NCI-H146 treated with DMSO at 0.1 percent for 48 hours (cell line): ENCODE results near the gene PCBD1.
A peak's percentile ranks its signal among the peaks of the same experiment; 100 is the strongest.
"Not testable (repeated sequence)": the region's sequence is repeated elsewhere in the genome, so short reads cannot be mapped to it uniquely, and the experiment has no call there.

ENCODE experiments used
- DNase-seq: peaks from one replicate; lab custom pipeline; 2025; ENCODE audit not compliant: unreplicated experiment; lab: John Stamatoyannopoulos, UW

PCBD1 gene

DNA sequence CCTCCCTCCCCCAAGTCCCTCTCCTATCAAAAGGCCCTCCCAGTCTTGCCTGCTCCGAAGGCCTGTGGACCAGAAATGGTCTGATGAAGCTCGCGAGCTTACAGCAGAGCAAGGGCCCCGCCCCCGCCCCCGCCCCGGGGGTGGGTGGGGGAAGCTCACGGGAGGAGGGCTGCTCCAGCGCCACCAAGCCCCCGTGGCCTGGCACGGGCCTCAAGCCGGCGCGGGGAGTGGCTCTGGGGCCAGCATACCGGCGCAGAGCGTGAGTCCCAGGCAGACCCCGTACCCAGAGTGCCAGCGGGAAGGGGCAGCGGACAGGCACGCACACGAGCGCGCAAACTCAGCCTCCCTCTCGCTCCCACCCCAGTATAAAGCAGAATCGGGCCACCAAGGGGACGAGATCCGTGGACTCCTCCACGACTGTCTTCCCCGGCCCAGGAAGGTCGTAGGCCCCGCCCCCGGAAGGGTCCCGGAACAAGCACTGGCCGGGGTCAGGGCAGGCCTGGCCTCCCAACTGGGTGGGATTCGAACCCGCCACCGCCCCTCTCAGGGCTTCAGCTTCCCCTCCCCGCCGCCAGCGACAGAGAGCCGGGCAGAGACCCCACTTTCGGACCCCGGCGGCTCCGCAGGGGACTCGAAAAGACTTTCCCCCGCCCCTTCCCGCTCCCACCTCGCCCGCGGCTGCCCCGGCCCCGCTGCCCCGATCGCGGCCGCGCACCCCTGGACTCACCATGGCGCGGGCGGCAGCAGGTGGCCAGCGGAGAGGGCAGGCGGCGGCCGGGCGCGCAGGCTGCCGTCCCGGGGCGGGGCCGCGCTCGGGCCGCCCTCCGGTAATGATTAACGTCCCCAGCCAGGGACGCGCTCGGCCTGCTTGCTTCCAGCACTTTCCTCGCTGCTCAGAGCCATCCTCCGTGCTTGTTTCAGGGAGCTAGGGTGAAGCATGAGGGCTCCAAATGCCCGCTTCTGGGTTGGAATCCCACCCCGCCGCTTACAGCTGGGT lies at the start of gene PCBD1:
Gene PCBD1 (minus strand): TSS at position 762 of the 997 bp plus-strand sequence. CDS start 32 bp downstream, at position 730.
- DNase-seq = peak; percentile 56

DNA sequence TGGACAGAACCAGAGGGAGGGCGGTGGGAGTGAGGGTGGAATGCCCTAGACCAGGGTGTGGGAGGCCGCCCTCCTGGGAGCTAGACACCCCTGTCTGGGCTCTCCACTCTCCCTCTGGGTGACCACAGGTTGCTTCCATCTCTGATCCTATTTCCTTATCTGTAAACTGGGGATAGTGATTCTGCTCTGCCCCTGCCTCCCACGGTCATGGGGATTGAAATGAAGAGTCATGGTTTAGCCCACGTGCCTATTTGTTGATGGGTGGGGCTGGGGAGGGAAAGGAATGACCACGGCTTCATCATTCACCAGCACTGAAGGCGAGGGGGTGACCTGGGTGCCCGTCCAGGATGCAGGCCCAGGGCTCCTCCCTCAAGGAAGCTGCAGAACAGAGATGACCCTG lies 49.3 kb upstream of the PCBD1 start:
- DNase-seq = no peak

DNA sequence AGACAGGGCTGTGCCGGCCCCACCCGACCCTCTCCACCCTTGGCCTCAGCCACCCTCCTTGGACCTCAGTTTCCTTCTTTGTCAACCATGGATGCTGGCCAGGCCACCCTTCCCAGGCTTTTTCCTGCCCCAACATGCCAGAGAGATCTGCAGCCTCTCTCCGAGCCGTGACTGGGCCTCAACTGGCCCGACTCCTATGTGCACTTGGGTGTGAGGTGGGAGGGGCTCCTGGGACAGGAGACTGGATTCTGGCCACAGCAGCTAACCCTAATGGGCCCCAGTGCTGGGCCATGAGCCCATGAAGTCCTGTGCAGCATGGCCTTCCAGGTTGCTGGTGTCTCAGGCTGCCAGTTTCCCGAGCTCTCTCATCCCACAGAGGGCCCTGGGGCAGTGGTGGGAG lies 47.7 kb upstream of the PCBD1 start:
- no peak for DNase-seq

DNA sequence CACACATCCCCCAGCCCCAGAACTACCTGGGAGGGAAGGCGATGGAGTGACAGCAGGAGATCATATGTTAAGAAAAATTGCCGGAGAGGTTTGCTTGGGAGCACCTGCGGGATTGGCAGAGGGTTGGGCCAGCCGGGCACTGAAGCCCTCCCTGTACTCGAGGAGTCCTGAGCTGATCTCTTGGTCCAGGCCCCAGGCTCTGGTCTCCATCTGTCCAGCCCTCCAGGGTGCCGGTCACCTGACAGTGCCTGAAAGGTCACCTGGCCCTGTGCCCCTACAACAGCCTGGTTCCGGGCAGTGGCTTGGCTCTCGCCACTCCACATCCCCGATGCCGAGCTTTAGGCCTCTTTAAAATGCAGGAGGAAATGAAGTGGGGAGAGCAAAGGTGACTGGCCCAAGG lies 47.3 kb upstream of the PCBD1 start:
- DNase-seq = no peak

DNA sequence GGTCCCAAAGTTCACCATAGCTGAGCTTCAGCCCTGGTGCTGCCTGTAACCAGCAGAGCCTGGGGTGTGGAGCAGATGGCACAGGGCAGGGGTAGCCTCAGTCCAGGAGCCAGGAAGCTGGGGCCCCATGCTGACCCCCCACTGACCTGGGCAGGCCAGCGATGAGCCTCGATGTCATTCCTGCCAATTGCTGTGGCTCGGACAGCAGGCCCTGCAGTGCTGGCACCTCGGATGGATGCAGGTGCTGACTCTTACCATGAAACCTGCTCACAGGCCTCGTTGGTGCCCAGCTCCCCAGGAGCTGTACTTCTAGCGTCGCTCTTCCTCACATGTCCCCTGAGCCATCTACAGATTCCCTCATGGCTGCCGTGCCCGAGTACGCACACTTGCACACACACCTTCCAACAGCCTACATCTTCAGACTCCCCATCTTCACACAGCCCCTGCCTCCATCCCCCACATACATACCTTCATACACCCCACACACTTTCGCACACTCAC lies 46.8 kb upstream of the PCBD1 start:
- no peak for DNase-seq

DNA sequence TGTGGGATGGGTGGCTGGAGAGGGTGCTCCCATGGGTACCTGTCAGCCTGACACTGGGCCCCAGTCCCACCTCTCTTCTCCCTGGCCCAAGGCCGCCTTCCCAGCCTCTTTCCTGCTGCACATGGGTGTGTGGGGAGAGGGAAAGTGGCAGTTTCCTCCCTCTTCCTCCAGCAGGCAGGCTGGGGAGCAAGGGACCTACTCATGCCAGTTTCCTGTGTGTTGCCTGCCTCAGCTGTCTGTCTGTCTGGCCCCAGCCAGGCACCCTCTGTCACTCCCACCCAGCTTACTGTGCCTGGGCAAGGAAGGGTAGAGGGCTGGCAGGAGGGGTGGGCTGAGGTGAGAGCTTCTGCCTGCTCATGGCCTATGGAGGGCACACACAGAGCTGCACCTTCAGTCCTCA lies 46.3 kb upstream of the PCBD1 start:
- DNase-seq = no peak

DNA sequence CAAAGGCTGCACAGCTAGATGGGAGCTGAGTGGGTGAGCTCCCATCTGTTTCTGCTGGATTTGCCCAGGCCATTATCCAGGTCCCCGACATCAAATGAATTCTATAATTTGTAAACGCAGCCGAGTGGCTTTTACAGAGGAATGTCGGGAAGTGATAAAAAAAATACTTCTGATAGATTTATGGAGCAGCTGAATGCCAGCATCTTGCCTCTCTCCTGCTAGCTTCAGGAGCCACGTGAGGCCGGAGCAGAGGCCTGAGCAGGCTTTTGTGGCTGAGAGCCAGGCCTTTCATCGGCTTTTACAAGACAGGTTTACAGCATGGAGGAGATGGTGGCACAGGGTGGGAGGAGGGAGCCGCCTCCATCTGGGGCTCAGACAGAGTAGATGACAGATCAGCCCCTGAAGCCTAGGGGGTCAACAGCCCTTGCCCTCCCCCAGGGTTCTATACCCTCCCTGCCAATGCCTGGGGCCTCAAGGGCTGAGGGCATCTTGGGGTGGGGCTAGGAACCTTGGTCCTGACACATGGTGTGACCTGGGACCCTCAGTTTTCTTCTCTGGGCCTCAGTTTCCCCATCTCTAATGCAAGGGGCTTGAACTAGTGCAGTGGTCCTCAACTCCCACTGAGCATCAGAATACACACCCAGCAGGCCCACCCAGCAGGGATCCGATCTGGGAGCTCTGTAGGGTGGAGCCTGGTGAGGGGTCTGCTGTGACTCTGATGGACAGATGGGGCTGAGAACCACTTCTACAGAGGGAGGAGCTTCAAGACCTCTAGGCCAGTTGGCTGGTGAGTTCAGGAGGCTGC lies 44.2 kb upstream of the PCBD1 start:
- no peak for DNase-seq

DNA sequence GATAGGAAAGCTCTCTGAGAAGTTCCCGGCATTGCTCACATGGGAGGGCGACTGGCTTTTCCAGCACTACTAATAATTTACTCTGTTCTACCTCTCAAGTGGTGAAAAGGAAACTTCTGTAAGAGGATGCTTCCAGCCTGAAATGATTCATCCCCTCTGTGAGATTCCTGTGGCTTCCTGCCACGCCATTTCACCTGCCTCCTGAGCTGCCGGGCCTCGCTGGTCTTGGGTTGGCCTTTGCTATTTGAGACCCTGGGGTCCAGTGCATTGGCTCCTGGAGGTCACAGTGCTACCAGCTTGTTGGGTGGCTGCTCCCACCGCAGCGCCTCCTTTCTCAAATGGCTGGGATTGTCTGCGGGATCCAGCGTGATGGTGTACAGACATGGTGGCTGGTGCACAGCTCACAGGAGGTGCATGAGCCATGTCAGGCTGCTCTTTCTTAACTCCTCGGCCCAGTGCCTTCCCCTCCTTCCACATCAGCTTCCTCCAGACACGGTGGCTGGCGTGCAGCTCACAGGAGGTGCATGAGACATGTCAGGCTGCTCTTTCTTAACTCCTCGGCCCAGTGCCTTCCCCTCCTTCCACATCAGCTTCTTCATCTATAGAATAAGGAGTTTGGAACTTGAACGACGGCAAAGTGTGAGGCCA lies 42.9 kb upstream of the PCBD1 start:
- DNase-seq = no peak

DNA sequence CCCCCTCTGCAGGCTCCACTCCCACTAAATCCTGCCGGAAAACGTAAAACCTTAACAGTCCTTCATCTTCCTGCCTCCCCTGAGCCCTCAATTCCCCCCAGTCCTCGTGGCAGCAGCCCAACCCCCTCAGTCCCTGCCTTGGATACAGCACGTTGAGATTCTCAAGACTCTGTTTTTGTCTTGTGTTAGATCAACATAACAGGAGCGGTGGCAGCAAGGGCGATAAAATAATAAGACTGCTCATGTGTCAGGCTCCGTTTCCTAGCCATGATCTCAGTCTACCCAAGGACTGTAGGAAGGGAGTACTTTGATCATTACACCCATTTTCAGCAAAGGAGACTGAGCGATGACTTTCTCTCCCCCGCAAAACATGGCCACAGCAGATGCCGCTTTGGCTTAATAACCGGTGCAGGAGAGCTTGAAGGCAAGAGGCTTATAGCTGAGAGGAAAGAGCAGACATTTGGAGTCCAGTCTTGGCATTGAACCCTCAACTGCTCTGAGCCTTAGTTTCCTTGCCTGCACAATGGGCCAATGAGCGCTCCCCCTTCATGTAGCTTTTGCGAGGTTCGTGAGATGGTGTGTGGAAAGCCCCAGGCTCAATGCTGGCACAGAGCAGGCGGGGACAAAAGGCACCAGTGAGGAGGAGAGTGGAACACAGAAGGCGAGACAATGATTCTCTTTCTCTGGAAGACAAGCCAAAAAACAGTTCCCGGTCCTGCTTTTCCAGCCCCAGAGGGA lies 42.1 kb upstream of the PCBD1 start:
- no peak for DNase-seq

DNA sequence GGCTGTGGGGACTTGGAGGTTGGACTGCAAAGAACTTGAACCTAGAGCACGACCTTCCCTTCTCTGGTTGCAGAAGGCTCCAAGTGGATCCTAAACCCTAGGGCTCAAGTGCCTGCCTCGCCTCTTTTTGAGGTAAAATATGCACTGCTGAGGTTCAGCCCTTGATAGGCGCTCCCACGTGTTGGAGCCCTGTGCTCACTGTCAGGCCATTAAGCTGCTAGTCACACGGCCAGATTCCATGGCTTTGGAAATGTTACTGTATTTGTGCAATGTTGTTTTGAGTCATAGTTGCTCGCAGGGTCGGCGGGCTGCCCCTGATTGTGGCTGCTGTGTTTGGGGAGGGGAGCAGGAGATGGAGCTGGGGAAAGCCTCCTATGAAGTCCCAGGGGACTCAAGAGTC lies 39.8 kb upstream of the PCBD1 start:
- no peak for DNase-seq

DNA sequence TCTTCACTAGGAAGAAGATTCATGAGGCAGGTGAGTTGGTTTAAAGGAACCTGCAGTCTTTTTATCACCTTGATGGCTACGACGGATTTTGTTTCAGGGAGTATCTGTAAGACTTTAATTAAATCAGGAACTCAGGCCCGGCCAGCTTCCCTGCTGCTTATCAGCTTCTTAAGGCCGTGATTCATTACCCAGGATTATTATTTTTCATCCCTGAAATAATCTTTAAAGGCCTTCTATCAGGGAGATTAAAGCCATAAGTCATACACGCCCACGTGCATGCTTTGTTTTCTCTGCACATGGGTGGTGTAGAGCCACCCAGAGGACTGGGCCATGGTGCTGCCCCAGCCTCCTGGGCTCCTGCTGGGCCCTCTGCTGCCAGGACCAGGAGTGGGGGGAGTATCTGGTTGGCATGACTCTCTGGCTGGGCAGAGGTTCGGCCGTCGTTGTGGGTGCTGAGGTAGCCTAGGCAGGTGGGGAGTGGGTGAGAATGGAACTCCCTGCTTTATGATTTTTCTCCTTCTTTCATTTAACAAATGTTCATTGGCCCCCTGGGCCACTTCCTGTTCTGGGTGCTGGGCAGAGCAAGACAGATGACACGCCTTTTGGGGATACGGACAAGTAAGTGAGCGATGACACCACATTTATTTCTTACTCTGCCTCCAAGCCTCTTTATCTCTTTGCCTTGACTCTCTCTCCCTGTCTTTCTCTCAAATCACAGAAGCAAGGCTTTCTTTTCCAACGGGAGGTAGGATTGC lies 39.0 kb upstream of the PCBD1 start:
- DNase-seq = no peak

DNA sequence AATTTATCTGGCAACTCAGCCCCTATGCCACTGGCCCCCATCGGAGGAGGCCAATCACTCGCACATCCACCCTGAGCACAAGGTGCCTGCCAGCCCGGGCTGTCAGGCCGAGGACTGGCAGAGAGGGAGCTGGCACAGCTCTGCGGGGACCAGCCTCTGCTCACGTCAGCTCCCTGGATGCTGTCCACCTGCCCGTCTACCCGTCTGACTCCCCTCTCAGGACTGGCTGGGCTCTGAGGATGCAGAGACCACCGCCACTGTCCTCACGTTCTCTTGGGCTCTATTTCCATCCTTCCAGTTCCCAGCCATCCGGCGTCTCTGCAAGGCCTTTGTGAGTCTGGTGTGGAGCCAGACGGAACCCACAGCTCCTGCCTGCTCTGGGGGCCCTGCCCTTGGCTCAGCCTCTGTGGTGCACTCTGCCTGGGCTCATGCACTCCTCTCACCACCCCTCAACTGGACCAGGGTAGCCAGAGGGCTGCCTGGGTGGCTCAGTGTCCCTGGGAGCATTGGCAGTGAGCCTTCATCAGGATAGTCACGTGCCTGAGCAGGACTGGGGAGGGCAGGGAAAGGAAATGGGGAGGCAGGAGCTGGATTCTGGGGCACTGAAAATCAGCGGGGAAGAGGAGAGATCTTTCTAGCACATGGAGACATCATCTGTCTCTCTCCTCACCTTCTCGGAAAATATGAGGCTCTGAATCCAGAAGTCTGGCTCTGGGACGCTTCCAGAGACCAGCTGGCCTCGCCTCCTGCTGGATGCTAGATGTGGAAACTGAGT lies 38.0 kb upstream of the PCBD1 start:
- DNase-seq = no peak

DNA sequence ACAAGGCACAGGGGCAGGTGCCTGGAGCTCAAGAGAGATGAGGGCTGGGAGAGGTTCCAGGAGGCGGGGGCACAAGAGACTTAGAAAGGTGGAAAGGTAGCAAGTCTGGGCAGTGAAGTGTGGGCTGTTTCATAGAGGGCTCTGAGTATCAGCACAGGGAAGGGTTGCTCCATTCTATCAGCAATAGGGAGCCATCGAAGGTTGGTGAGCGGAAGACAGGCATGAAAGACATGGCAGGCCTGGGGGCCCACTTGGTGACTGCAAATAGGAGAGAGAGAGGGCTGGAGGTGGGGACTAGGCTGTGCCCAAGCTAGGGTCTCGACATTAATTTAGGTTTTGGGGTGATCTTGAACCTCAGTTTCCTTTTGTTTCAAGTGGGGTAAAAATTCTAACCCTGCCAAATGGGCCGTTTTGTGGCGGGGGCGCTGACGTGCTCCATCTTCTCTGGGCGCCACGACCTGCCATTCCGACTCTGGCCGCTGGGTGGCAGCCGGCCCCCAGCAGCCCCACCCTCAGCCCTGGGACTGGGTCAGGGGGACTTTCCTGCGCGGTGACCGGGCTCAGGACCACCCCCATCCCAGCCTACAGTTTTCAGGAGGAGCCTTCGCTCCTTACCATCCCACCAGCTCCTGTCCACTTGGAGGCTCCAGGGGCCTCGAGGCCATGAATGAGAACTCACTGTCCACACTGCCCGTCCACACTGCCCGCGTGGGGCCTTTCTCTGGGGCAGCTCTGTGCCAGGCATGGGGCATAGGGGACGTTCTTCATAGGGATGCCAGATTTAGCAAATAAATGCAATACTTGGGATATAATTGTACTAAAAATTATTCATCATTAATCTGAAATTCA lies 37.2 kb upstream of the PCBD1 start:
- DNase-seq = peak; percentile 4

DNA sequence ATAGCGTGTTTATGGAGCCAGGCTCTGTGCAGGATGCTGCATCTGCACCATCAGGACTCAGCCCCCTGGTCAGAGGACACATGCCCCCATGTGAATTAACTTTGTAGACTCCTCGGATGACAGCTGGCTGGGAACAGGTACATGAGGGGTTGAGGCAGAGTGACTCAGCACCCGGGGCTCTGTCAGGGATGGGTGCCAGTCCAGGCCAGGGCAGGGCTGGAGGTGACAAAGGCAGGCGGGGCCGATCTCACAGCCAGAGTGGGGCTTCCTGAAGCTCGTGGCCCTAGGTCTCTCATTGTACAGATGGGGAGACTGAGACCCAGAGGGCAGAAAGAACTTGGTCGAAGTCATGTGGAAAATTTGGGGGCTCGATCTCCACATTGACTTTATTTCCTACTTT lies 35.3 kb upstream of the PCBD1 start:
- no peak for DNase-seq

DNA sequence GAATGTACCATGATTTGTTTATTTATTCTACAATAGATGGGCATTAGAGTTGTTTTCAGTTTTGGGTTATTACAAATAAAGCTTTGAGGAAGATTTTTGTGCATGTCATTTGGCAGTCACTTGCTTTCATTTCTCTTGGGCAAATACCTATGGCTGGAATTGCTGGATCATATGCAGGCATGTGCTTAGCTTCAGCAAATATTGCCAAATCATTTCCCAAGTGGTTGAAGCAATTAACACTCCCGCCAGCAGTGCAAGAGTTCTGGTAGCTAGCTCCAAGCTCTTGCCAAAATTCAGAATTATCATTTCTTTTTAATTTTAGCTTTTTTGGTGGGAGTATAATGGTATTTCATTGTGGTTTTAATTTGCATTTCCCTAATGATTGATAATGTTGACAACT lies 32.9 kb upstream of the PCBD1 start:
- no peak for DNase-seq

DNA sequence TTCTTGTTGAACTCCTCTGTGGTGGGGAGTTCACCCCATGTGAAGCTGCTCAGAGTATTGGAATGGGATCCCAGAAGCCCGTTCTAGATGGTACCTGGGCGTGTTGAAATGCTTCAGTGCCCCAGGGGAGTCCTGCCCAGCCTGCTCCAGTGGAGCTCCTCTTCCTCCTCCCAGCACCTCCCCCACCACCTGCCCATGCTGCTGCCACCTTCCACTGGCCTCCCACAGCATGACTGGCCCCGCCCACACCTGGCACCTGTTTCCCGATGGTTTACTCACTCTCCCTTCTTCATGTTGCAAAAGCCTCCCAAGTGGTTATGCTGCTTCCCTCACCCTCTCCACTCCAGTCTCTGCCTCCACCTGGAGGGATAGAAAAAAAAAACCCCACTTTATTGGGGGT lies 32.2 kb upstream of the PCBD1 start:
- DNase-seq = peak; percentile 1

DNA sequence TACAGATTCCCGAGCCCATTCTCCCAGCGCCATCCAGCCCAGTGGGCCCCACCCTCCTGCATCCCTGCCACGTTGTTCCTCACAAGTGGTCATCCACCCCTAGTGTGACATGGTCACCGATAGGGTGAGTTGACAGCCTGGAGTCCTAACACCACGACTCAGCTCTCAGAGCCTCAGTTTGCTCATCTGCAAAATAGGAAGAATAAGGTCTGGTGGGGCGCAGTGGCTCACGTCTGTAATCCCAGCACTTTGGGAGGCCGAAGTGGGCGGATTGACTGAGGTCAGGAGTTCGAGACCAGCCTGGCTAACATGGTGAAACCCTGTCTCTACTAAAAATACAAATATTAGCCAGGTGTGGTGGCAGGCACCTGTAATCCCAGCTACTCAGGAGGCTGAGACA lies 31.5 kb upstream of the PCBD1 start:
- not testable (repeated sequence) for DNase-seq

DNA sequence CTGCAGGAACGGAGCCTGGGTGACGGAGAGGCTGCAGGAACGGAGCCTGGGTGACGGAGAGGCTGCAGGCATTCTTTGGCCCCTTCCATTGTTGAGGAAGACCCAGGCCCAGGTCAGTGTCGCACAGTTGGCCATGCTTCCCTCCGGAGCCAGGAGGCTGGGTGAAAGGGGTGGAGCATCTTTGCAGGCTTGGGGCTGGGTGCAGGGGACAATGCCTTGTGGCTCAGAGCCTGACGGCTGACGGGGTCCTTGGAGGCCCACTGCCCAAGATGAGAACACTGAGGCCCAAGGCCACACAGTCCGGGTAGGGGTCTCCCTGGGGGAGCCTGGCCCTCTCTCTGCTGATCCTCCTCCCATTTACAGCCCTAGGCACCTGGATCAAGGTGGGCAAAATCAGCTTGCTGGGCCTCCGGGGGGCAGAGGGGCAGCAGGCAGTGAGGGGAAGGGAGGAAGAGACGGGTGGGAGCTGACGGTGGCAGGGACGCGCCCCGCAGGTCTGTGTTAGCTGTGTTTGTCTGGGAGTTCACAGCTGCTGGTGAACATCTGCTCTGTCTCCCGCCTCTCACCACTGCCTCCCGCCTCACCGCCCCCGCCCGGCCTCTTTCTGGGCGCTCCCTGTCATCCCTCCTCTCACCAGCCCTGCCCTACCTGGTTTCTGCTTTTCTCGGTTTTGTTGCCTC lies 30.6 kb upstream of the PCBD1 start:
- no peak for DNase-seq
